Stomach (tissue), 4 donors: ENCODE measurements around the gene TNS2.

Experiments
- CTCF ChIP-seq, 7 experiments: fragments of 450-650 bp in 4 of 7; fragments of 200-600 bp in 3 of 7; sonication (generic) in 3 of 7; IDR thresholded peaks; one replicate each; pipeline ENCODE4 v1.5.1; 2016 to 2019; ENCODE audit warnings: antibody characterized with exemption in 7 of 7, control low read depth in 2 of 7, mild to moderate bottlenecking in 1 of 7
- EP300 ChIP-seq: sonication (generic); formaldehyde crosslinking; IDR thresholded peaks from one replicate; pipeline ENCODE4 v1.6.1; 2017; ENCODE audit warnings: antibody characterized with exemption
- POLR2A ChIP-seq, 4 donors: fragments of 450-650 bp; IDR thresholded peaks; one replicate each; pipeline ENCODE4 v1.6.1; 2016; ENCODE audit warnings: antibody characterized with exemption in 4 of 4, control low read depth in 2 of 4, mild to moderate bottlenecking in 1 of 4, moderate library complexity in 1 of 4
- POLR2AphosphoS5 ChIP-seq, 3 donors: sonication (generic); formaldehyde crosslinking; IDR thresholded peaks; one replicate each; pipeline ENCODE4 v1.6.1; 2016; ENCODE audit warnings: antibody characterized with exemption in 3 of 3

- TF ChIP-seq CTCF (IDR thresholded peaks at IDR 0.05): no peak
- TF ChIP-seq POLR2A (IDR thresholded peaks at IDR 0.05): no peak
- TF ChIP-seq EP300: no peak
- no peak for TF ChIP-seq POLR2AphosphoS5 (IDR thresholded peaks at IDR 0.05)
These were observed 2.1 kb downstream of the TNS2 start for GRCh38 chr12:53051881-53052412.
